Activated CD4-positive, alpha-beta T cell treated with anti-CD3 and anti-CD28 coated beads, Interleukin-2, amount 10 ng/mL, durations not matched to agents 24 days and 14 days (primary cell): Measurements from ENCODE around the gene SERPINB4. TPM values are rescaled to one million over a fixed set of nuclear protein-coding genes. Genes with fewer than 3 reads are reported as not detected.
"Not testable (repeated sequence)": the region's sequence is repeated elsewhere in the genome, so short reads cannot be mapped to it uniquely, and the experiment has no call there.

ENCODE experiments used
- DNase-seq: peaks from one replicate; pipeline ENCODE4 v3.0.0; 2022
- H3K27ac Mint-ChIP-seq: one replicate; pipeline ENCODE4 v1.8.0; 2022; ENCODE audit warnings: mild to moderate bottlenecking, mixed read lengths
- H3K27me3 Mint-ChIP-seq: one replicate; pipeline ENCODE4 v1.8.0; 2022; ENCODE audit warnings: mixed read lengths
- H3K36me3 Mint-ChIP-seq: one replicate; pipeline ENCODE4 v1.8.0; 2022; ENCODE audit warnings: low read depth, mild to moderate bottlenecking, mixed read lengths
- H3K4me1 Mint-ChIP-seq: one replicate; pipeline ENCODE4 v1.8.0; 2021; ENCODE audit warnings: mixed read lengths
- H3K4me3 Mint-ChIP-seq: one replicate; pipeline ENCODE4 v1.8.0; 2022; ENCODE audit warnings: mild to moderate bottlenecking, moderate library complexity, mixed read lengths
- H3K9me3 Mint-ChIP-seq: one replicate; pipeline ENCODE4 v1.8.0; 2021; ENCODE audit warnings: mixed read lengths
- intact Hi-C: fragments of 100-400 bp; cut with micrococcal nuclease; formaldehyde crosslinking; loops from one replicate; pipeline ENCODE4 v1.15.1; 2023
- total RNA-seq: library from RNA; stranded (reverse); gene quantifications from 2 replicates; pipeline ENCODE4 v1.2.3, GENCODE V29; 2022

The SERPINB4 gene
- total RNA-seq, 1 donor from 2014 or later, result not detected

- H3K27ac Mint-ChIP-seq, DNase-seq, H3K36me3 Mint-ChIP-seq, H3K4me3 Mint-ChIP-seq, intact Hi-C loops, H3K4me1 Mint-ChIP-seq, H3K27me3 Mint-ChIP-seq, H3K9me3 Mint-ChIP-seq: not testable (repeated sequence)
Observed at GRCh38 chr18:63650271-63650670, 6.2 kb upstream of the SERPINB4 start.

- Mint-ChIP-seq H3K27me3 (no peaks in the 10 kb centered on the region), H3K36me3 (no peaks in the 10 kb centered on the region)
Observed at GRCh38 chr18:63648241-63648640, 4.2 kb upstream of the SERPINB4 start.

GRCh38 chr18:63646936-63647335 is 2.9 kb upstream of the SERPINB4 start:
- no peak for DNase-seq
- Mint-ChIP-seq H3K9me3 (no peaks in the 10 kb centered on the region), H3K4me3 (no peak overlapping the region), H3K27me3 (no peaks in the 10 kb centered on the region), H3K27ac (no peak overlapping the region), H3K36me3 (no peaks in the 10 kb centered on the region), H3K4me1 (no peaks in the 10 kb centered on the region)
- intact Hi-C loops, result no loop called here

More at GRCh38 chr18:63648241-63648640, 4.2 kb upstream of the SERPINB4 start:
- Mint-ChIP-seq H3K4me1 (no peaks in the 10 kb centered on the region), H3K4me3 (no peak overlapping the region), H3K27ac (no peak overlapping the region), H3K9me3 (no peaks in the 10 kb centered on the region)
- DNase-seq, result no peak
- intact Hi-C loops, result no loop called here

GRCh38 chr18:63644694-63645093 is 638 bp upstream of the SERPINB4 start:
- H3K4me1 Mint-ChIP-seq, H3K27me3 Mint-ChIP-seq, H3K36me3 Mint-ChIP-seq, H3K4me3 Mint-ChIP-seq, DNase-seq, intact Hi-C loops, H3K9me3 Mint-ChIP-seq, H3K27ac Mint-ChIP-seq: not testable (repeated sequence)

GRCh38 chr18:63642668-63643356 is 1.2 kb downstream of the SERPINB4 start:
- H3K27me3 Mint-ChIP-seq, H3K36me3 Mint-ChIP-seq, H3K27ac Mint-ChIP-seq, H3K9me3 Mint-ChIP-seq, DNase-seq, H3K4me3 Mint-ChIP-seq, intact Hi-C loops, H3K4me1 Mint-ChIP-seq: not testable (repeated sequence)

GRCh38 chr18:63641157-63641680 is 2.8 kb downstream of the SERPINB4 start:
- DNase-seq, H3K4me3 Mint-ChIP-seq, H3K9me3 Mint-ChIP-seq, H3K27me3 Mint-ChIP-seq, H3K27ac Mint-ChIP-seq, H3K4me1 Mint-ChIP-seq, H3K36me3 Mint-ChIP-seq, intact Hi-C loops: not testable (repeated sequence)

GRCh38 chr18:63637703-63638102 is 6.4 kb downstream of the SERPINB4 start:
- Mint-ChIP-seq H3K27me3 (no peaks in the 10 kb centered on the region), H3K9me3 (no peaks in the 10 kb centered on the region), H3K36me3 (no peaks in the 10 kb centered on the region), H3K4me3 (no peak overlapping the region), H3K27ac (no peak overlapping the region), H3K4me1 (no peaks in the 10 kb centered on the region)
- intact Hi-C loops, result no loop called here
- DNase-seq, result no peak

GRCh38 chr18:63627819-63628218 is 16.2 kb downstream of the SERPINB4 start:
- H3K27ac Mint-ChIP-seq, result no peak overlapping the region
- H3K4me3 Mint-ChIP-seq, result no peak overlapping the region
- H3K27me3 Mint-ChIP-seq, result no peaks in the 10 kb centered on the region
- no peaks in the 10 kb centered on the region for H3K4me1 Mint-ChIP-seq
- intact Hi-C loops, result no loop called here
- H3K9me3 Mint-ChIP-seq, result peaks cover 23% of the 10 kb centered on the region
- no peak for DNase-seq
- no peaks in the 10 kb centered on the region for H3K36me3 Mint-ChIP-seq

GRCh38 chr18:63626431-63626830 is 17.6 kb downstream of the SERPINB4 start:
- Mint-ChIP-seq H3K4me1 (no peaks in the 10 kb centered on the region), H3K36me3 (no peaks in the 10 kb centered on the region), H3K9me3 (peaks cover 24% of the 10 kb centered on the region), H3K4me3 (no peak overlapping the region), H3K27ac (no peak overlapping the region), H3K27me3 (no peaks in the 10 kb centered on the region)
- no peak for DNase-seq
- intact Hi-C loops, result no loop called here

- H3K27ac Mint-ChIP-seq, result no peak overlapping the region
- intact Hi-C loops, result no loop called here
- no peaks in the 10 kb centered on the region for H3K36me3 Mint-ChIP-seq
- H3K4me1 Mint-ChIP-seq, result no peaks in the 10 kb centered on the region
- DNase-seq, result no peak
- H3K4me3 Mint-ChIP-seq, result no peak overlapping the region
- H3K9me3 Mint-ChIP-seq, result peaks cover 24% of the 10 kb centered on the region
- no peaks in the 10 kb centered on the region for H3K27me3 Mint-ChIP-seq
Observed at GRCh38 chr18:63624863-63625262, 19.2 kb downstream of the SERPINB4 start.

- no peak for DNase-seq
- Mint-ChIP-seq H3K4me3 (no peak overlapping the region), H3K36me3 (no peaks in the 10 kb centered on the region)
Observed at GRCh38 chr18:63619661-63620060, 24.4 kb downstream of the SERPINB4 start.

GRCh38 chr18:63617915-63618234 is 26.2 kb downstream of the SERPINB4 start:
- no peaks in the 10 kb centered on the region for H3K4me1 Mint-ChIP-seq
- H3K27ac Mint-ChIP-seq, result no peak overlapping the region
- H3K36me3 Mint-ChIP-seq, result no peaks in the 10 kb centered on the region
- H3K9me3 Mint-ChIP-seq, result peaks cover 2% of the 10 kb centered on the region
- peaks cover 2% of the 10 kb centered on the region for H3K27me3 Mint-ChIP-seq
- DNase-seq, result no peak
- intact Hi-C loops, result no loop called here
- no peak overlapping the region for H3K4me3 Mint-ChIP-seq

More at GRCh38 chr18:63619661-63620060, 24.4 kb downstream of the SERPINB4 start:
- H3K4me1 Mint-ChIP-seq, result no peaks in the 10 kb centered on the region
- intact Hi-C loops, result no loop called here
- H3K9me3 Mint-ChIP-seq, result peaks cover 9% of the 10 kb centered on the region
- H3K27me3 Mint-ChIP-seq, result peaks cover 2% of the 10 kb centered on the region
- H3K27ac Mint-ChIP-seq, result no peak overlapping the region

GRCh38 chr18:63617049-63617914 is 26.8 kb downstream of the SERPINB4 start:
- Mint-ChIP-seq H3K9me3 (no peaks in the 10 kb centered on the region), H3K36me3 (no peaks in the 10 kb centered on the region), H3K27ac (no peak overlapping the region), H3K4me3 (no peak overlapping the region), H3K27me3 (peaks cover 2% of the 10 kb centered on the region), H3K4me1 (no peaks in the 10 kb centered on the region)
- DNase-seq, result no peak
- intact Hi-C loops, result no loop called here

GRCh38 chr18:63613420-63613819 is 30.6 kb downstream of the SERPINB4 start:
- no peak overlapping the region for H3K4me3 Mint-ChIP-seq

More at GRCh38 chr18:63613420-63613819, 30.6 kb downstream of the SERPINB4 start:
- no peaks in the 10 kb centered on the region for H3K36me3 Mint-ChIP-seq
- no peak overlapping the region for H3K27ac Mint-ChIP-seq
- H3K27me3 Mint-ChIP-seq, result peaks cover 6% of the 10 kb centered on the region
- H3K4me1 Mint-ChIP-seq, result no peaks in the 10 kb centered on the region
- DNase-seq, result no peak
- intact Hi-C loops, result no loop called here
- H3K9me3 Mint-ChIP-seq, result no peaks in the 10 kb centered on the region
